Stimulated activated CD4-positive, alpha-beta T cell treated with anti-CD3 and anti-CD28 coated beads, Interleukin-15, amount 100 ng/mL, for 24 hours (primary cell): Measurements from ENCODE around the gene IL27RA.

Source experiments
- DNase-seq: peaks from one replicate; pipeline ENCODE4 v3.0.0-alpha.2; 2020

The IL27RA gene

GRCh38 chr19:14089662-14090508 is 58.3 kb downstream of the IL27RA start:
- peak; percentile 64 for DNase-seq

DNA sequence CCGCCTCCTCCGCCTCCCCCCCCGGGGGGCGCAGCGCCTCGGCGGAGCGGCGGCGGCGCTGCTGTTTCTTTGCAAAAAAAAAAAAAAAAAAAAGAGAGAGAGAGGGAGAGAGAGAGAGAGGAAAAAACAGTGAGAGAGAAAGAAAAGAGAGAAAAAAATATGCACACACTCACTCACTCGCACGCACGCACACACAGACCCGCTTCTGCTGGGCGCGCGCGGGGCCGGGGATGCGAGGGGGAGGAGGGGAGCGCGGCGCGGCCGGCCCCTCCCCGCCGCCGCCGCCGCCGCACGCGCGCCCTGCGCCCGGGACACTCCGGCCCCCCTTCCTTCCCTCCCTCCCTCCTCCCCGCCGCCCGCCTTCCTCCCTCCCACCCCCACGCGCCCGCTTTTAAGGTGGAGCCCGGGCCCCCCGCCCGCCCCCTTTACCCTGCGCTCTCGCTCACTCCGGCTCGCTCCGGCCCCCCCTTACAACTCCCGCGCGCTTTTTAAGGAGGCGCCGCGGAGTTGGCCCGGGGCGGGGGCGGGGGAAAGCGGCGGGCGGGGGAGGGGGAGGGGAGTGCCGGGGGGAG is 59.0 kb downstream of the IL27RA start, which contains the start of gene SAMD1:
TSS of gene SAMD1 (minus strand) at position 243 of the 572 bp plus-strand sequence.
- DNase-seq: peak; percentile 91

DNA sequence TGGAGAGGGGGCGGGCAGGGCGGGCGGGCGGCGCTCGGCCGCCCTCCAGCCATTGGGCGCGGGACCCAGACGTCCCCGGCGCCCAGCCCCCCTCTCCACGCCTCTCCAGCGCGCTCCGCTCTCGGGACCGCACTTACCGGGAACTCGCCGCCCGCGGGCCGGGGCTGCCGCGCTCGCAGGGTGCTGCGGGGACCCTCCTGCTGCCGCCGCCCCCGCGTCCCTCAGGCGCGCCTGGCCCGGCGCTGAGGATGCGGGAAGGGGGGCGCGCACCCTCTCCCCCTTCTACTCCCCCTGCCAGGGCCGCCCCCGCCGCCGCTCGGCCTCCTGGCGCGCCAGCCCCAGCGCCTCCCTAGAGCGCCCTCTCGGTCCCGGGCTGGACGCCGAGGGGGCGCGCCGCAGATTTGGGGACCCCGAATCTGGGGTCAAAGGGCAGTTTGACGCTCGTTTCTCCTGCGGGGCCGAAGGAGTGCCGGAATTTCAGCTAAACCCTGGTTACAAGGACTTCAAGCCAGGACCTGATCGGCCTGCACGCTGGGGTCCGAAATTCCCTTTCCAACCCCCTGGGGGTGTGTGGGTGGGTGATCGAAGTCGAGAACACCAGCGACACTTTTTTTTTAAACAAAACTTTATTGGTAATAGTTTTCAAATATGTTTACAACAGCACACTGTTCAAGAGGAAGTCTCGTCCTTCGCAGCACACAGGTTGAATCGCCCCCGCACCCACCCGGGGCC is 59.7 kb downstream of the IL27RA start:
- DNase-seq: peak; percentile 87

DNA sequence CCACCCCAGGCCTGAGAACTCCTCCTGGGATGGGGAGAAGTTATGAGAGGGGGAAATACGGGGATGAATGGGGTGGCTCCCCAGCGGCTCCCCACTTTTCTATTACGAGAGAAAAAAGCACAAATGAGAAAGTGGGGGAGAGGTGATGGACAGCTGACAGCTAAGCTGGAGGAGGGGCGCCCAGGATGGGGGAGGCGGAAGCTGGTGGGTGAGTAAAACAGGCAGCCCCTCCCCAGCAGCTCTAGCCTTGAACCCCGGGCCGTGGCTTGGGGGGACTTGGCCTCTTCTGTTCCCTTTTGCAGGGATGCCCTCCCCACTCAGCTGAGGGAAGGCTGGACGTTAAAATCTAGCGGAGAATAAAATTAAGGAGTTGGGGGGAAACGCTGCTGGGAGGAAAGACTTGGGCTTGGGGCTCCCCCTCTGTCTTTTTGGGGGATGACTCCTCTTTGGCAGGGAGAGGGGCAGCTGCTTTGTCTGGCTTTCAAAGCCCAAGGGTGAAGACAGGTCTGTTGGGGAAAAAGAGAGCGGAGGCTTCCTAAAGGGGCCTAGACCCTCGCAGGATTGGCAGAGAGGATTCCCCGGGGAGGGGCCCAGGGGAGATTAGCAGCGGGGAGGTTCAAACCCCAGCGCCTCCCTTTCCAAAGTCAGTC is 60.4 kb downstream of the IL27RA start:
- peak; percentile 65 for DNase-seq

- no peak for DNase-seq
Measured at GRCh38 chr19:14093117-14093823, 61.7 kb downstream of the IL27RA start.

GRCh38 chr19:14094854-14095253 is 63.3 kb downstream of the IL27RA start:
- DNase-seq: no peak

DNA sequence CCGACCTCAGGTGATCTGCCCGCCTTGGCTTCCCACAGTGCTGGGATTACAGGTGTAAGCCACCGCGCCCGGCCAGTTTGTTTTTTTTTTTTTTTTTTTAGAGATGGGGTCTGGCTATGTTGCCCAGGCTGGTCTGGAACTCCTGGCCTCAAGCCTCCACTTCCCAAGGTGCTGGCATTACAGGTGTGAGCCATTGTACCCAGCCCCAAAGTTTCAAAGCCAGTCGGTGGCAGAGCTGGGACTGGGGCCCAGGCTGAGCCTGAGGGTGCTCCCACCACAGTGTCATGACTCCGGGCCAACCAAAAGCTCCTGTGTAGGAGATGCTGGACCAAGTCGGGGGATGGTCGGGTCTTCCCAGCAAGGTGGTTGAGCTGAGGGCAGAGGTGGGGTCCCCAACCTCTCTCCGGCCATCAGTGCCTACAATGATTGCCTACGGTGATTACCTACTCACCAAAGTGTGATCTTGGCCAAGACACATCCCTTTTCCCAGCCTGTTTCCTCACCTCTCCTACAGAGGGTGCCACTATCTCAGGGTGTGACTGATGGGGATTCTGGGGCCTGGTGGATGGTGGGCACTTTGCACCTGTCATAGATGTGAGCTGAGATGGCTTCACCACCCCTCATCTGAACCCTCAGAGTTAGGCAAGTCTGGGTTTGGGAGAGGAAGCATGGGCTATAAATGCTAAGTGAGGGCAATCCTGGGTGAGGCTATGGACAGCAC is 64.9 kb downstream of the IL27RA start:
- DNase-seq: no peak

DNA sequence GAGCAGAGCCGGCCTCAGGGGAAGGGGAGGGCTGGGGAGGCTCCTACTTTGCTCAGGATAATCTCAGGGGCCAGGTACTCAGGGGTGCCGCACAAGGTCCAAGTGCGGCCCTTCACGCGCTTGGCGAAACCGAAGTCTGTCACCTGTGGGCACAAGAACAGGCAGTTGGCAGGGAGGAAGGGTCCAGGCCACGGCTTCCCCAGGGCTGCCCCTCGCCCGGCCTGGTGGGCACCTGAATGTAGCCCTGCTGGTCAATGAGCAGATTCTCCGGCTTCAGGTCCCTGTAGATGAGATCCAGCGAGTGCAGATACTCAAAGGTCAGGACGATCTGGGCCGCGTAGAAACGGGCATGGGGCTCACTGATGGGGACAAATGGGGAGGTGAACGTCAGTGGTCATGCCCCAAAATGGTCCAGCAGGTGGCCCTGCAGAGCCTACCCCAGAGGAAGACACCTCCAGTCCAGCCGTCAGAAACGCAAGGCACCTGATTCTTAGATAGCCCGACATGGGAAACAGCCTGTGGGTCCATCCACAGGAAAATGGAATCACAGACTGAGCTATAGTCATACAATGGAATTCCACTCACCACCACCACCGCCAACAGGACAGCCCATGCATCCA is 66.1 kb downstream of the IL27RA start:
- no peak for DNase-seq

- no peak for DNase-seq
Measured at GRCh38 chr19:14101003-14101545, 69.5 kb downstream of the IL27RA start.

DNA sequence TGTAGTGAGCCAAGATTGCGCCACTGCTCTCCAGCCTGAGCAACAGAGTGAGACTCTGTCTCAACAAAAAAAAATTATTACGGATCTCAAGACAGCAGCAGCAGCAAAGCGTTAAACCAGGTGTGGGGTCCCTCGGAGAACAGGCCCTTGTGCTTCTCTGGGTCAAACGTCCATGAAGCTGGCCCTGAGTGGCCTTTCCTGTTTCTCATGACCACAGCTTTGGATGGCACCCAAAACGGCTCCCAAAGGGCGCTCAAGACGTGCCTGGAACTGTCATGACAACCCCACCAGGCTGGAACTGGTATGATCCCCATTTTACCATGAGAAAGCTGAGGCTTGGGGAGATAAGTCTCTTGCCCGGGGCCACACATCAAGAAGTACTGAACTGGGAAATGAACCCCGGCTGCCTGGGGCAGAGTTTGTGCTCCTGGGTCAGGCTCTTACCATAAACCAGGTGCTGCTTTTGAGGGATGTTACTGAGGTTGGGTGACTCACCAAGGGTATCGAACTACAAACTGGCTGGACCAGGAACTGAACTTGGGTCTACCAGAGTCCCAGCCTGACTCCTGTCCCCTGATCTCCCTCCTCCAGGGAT is 70.6 kb downstream of the IL27RA start:
- DNase-seq: no peak

- no peak for DNase-seq
Measured at GRCh38 chr19:14102756-14103155, 71.2 kb downstream of the IL27RA start.
